GM19452 (cell line): Measurements from ENCODE around the gene DGKD.
"Not testable (repeated sequence)": the region's sequence is repeated elsewhere in the genome, so short reads cannot be mapped to it uniquely, and the experiment has no call there.

Source experiments
- ATAC-seq: cut with Tn5 transposase; IDR thresholded peaks from one replicate; pipeline ENCODE4 v1.9.1; 2021; ENCODE audit not compliant: unreplicated experiment

The DGKD gene

DNA sequence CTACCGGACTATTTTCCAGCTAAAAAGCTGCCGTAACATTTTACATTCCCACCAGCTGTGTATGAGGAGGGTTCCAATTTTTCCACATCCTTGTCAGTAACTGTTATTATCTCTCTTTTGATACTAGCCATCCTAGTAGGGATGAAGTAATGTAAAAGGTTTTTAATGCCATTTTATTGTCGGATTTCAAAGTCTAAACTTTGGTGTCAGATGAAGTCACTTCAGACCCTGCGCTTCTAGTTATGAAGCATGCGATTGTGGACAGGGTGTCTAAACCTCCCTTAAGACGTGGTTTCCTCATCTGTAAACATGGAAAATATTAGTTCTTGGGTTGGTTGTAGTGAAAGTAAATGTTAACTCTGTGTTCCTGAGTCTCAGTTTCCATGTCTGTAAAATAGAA is 4.7 kb downstream of the DGKD start:
- no peak for ATAC-seq

- no peak for ATAC-seq
Observed at GRCh38 chr2:233359823-233360222, 5.5 kb downstream of the DGKD start.

DNA sequence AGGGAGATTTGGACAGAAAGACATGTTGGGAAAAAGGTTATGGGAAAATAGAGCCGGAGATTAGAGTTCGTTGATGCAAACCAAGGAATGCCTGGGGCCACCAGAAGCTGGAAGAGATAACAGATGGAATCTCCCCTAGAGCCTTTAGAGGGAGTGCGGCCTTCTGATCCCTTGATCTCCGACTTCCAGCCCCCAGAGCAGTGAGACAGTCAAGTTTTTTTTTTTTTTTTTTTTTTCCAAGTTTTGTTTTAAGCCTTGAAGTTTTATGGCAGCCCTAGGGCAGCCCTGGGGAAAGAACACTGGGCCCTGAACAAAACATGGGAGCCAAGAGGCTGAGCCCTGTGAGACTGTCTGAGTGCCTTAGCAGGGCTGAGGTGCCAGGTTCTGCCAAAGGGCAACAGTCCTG is 6.5 kb downstream of the DGKD start:
- ATAC-seq: no peak

DNA sequence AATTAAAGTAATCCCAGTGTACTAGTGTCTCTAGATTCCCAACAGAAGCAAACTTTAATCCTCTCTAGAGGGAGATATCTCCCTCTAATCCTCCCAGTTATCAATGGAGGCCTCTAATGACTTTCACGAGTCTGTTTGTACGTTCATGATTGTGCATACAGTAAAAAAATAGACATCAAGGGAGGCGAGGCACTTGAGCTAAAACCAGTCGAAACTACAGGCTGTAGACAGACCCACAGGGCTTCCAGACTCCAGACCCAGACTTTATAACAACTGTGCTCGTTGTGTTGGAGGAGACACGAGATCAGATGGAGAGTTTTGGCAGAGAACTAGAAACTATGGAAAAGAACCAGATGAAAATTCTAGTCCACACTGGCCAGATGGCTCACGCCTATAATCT is 7.0 kb downstream of the DGKD start:
- no peak for ATAC-seq

GRCh38 chr2:233362742-233363141 is 8.4 kb downstream of the DGKD start:
- no peak for ATAC-seq

- ATAC-seq: peak; percentile 46
Observed at GRCh38 chr2:233363744-233364235, 9.5 kb downstream of the DGKD start.

DNA sequence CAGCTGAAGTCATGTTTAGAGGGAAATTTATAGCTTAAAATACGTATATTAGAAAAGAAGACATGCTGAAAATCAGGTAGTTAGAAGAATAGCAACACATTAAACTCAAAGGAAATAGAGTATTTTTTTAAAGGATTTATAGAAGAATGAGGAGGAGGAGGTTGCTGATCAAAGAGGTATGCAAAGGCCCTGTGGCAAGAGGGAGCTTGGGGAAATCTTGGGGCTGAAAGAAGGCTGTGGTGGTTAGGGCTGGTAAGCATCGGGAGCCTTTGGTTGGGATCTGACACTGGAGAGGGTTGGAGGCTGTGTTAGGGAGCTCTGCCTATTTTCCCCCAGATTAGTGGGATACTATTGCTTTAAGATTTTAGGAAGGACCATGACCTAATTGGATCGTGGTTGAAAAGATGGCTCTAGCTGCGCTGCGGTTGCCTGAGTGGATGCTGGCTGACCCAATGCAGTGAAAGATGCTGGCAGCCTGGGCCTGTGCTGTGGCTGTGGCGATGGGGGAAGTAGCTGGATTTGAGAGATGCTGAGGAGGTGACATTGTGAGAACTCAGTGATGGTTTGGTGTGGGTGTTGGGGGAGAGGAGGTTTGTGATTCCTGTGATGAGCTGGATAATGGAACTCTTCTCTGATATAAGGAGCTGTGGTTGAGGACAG is 11.7 kb downstream of the DGKD start:
- ATAC-seq: no peak

- ATAC-seq: no peak
Observed at GRCh38 chr2:233367586-233367985, 13.3 kb downstream of the DGKD start.

DNA sequence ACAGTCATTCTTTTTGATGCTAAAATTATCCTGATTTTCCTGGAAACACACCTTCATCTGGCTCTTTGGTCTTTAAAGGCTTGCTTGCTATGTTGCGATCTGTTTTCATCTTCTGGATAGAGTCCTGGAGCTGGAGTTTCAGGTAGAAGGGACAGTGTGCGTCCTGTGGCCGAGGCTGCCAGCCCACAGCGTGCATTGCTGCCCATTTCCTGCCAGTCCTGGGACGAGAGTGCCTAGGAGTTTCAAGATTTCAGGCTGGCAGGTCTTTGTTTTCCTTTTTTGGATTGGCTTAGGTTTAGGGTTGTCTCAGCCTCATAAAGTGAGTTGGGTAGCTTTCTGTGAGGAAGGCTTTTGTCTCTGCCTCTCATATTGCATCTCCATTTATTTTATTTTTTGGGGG is 14.5 kb downstream of the DGKD start:
- no peak for ATAC-seq

GRCh38 chr2:233369462-233369861 is 15.2 kb downstream of the DGKD start:
- ATAC-seq: no peak

DNA sequence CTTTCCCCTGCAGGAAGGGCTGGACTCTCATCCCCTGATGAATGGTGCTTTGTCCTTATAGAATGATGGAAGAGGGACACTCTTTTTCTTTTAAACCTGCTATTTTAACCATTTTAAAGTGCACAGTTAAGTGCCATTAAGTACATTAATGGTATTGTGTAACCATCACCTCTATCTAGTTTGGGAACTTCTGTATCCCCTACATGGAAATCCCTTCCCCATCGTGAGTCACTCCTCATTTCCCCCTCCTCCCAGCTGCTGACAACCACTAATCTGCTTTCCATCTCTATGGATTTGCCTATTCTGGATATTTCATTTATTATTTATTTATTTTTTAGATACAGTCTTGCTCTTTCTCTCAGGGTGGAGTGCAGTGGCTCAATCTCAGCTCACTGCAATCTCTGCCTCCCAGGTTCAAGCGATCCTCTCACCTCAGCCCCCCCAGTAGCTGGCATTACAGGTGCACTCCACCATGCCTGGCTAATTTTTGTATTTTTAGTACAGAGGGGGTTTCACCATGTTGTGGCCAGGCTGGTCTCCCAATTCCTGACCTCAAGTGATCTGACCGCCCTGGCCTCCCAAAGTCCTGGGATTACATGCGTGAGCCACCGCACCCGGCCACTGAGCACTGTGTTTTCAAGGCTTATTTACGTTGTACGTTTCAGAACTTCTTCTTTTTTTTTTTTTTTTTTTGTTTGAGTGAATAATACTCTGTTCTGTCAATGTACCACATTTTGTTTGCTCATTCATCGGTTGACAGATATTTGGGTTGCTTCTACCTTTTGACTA is 15.8 kb downstream of the DGKD start:
- ATAC-seq: no peak

DNA sequence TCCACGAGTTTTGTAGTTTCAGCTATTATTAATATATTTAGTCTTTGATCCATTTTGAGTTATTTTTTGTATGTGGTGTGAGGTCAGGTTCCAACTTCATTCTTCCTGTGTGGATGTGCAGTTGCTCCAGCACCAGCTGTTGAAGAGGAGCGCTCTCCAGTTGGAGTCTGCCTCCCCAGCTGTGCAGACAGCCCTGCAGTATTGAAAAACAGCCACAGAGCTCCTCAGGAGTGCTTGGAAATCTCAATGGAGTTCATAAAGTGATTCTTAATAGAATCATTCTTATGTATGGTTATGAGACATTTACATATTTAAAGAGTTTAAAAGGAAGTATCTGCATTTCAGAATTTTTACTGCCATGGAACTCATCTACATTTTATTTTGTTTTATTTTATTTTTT is 17.3 kb downstream of the DGKD start:
- ATAC-seq: no peak

GRCh38 chr2:233372855-233373254 is 18.6 kb downstream of the DGKD start:
- no peak for ATAC-seq

GRCh38 chr2:233373316-233373715 is 19.0 kb downstream of the DGKD start:
- no peak for ATAC-seq

DNA sequence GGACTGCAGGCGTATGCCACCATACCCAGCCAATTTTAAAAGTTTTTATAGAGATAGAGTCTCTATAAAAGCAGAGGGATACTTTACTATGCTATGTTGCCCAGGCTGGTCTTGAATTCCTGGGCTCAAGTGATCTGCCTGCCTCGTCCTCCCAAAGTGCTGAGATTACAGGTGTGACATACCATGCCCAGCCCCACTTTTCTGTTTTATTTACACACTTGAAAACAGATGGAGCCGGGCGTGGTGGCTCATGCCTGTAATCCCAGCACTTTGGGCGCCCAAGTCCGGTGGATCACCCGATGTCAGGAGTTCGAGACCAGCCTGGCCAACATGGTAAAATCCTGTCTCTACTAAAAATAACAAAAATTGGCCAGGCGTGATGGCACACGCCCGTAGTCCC is 20.5 kb downstream of the DGKD start:
- ATAC-seq: not testable (repeated sequence)

- ATAC-seq: no peak
Observed at GRCh38 chr2:233375490-233376314, 21.4 kb downstream of the DGKD start.

- ATAC-seq: no peak
Observed at GRCh38 chr2:233379034-233379433, 24.7 kb downstream of the DGKD start.

GRCh38 chr2:233379441-233379840 is 25.1 kb downstream of the DGKD start:
- no peak for ATAC-seq

GRCh38 chr2:233380132-233380895 is 26.0 kb downstream of the DGKD start:
- peak; percentile 48 for ATAC-seq

DNA sequence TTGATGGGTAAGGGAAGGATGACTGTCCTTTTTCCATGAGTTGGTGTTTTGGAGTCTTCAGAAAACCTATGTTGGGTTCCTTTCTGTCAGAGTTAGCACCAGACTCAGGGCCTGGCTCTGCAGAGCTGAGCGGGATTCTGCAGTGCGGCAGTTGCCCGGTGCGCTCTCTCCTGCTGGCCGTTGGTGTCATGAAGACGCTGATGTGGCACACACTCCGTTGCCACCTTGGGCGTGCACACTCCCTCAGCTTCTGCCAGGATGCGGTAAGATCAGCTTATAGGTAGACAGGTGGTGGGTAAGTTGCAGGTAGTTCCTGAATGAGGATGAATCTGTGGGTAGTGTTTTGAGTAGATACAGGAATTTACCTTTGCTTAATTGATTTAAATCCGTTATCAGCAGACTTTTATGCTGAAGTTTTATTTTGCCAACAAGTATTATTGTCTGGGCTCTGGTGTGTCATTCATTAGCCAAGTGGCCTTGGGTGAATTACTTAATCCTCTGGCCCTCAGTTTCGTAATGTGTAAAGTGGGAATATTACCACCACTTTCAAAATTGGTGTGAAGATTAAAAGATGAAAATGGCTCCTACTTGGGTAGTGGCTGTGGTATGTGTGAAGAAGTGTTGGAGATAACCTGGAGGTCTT is 26.8 kb downstream of the DGKD start:
- ATAC-seq: no peak
